T-helper 1 cell treated with Interleukin-12 subunit alpha and Interleukin-12 subunit beta and Interleukin-4 antibody, amounts not matched to agents 30 ng/mL and 1 ng/mL, for 36 hours (primary cell): ENCODE data around the gene NDUFS6. TPM values are rescaled to one million over a fixed set of nuclear protein-coding genes. Genes with fewer than 3 reads are reported as not detected.

Experiments used
- total RNA-seq: library from RNA; stranded (reverse); gene quantifications from 2 replicates; pipeline ENCODE4 v1.2.3, GENCODE V29; 2022

NDUFS6 gene
- total RNA-seq, 1 donor from 2014 or later, result 26.8 TPM

Other genes starting within 250 kb of the NDUFS6 start
- 60.2 and 62.8 TPM in 2 replicates for gene MRPL36, start 1.6 kb upstream of the NDUFS6 start, total RNA-seq
- not detected in 2 replicates for gene IRX4, start 81.5 kb downstream of the NDUFS6 start, total RNA-seq